HFF-Myc (cell line): Measurements from ENCODE around the gene RGS6.

Source experiments
- DNase-seq: peaks from one replicate; pipeline ENCODE4 v3.0.0-alpha.2; 2011; ENCODE audit warnings: low read depth; ENCODE audit errors: extremely low read depth
- H3K4me3 ChIP-seq: replicated peaks from 2 replicates; pipeline ENCODE4 v1.5.1; 2011; ENCODE audit warnings: low read depth, mild to moderate bottlenecking, control low read depth, low read length
- CTCF ChIP-seq: IDR thresholded peaks from 2 replicates; pipeline ENCODE4 v1.5.1; 2012; ENCODE audit warnings: mild to moderate bottlenecking, low read depth, low read length, control low read depth; ENCODE audit errors: missing control alignments

Gene RGS6

GRCh38 chr14:72404106-72404774 is 472.0 kb downstream of the RGS6 start:
- H3K4me3 ChIP-seq = no peak overlapping the region
- no peak for DNase-seq
- no peak for TF ChIP-seq CTCF

- TF ChIP-seq CTCF = no peak
- DNase-seq = no peak
- H3K4me3 ChIP-seq = no peak overlapping the region
Observed at GRCh38 chr14:72404998-72405397, 472.8 kb downstream of the RGS6 start.

- no peak for DNase-seq
- no peak overlapping the region for H3K4me3 ChIP-seq
- TF ChIP-seq CTCF = no peak
Observed at GRCh38 chr14:72408020-72408419, 475.8 kb downstream of the RGS6 start.

- no peak for TF ChIP-seq CTCF
Observed at GRCh38 chr14:72409047-72409446, 476.8 kb downstream of the RGS6 start.

GRCh38 chr14:72416081-72416849 is 484.0 kb downstream of the RGS6 start:
- TF ChIP-seq CTCF = no peak
- H3K4me3 ChIP-seq = no peak overlapping the region
- DNase-seq = no peak

More at GRCh38 chr14:72409047-72409446, 476.8 kb downstream of the RGS6 start:
- no peak overlapping the region for H3K4me3 ChIP-seq
- DNase-seq = no peak

- no peak for TF ChIP-seq CTCF
- no peak for DNase-seq
Observed at GRCh38 chr14:72416892-72417291, 484.7 kb downstream of the RGS6 start.

More at GRCh38 chr14:72416892-72417291, 484.7 kb downstream of the RGS6 start:
- H3K4me3 ChIP-seq = no peak overlapping the region
